Measurements from ENCODE around the gene FOXL1. TPM values are rescaled to one million over a fixed set of nuclear protein-coding genes. Genes with fewer than 3 reads are reported as not detected.

The FOXL1 gene
- total and polyA plus RNA-seq, 2 of the 13 experiments (the other 11 are each of a cell fraction or from before 2014, with no cell fraction given) = not detected

- TF ChIP-seq PREB (CRISPR knock-in tag; IDR thresholded peaks at IDR 0.05) = no peak
- TF ChIP-seq ZNF143 (CRISPR knock-in tag; IDR thresholded peaks at IDR 0.05) = peak; percentile 68
- no peak for TF ChIP-seq KLF15 (CRISPR knock-in tag; IDR thresholded peaks at IDR 0.05; ENCODE audit: borderline replicate concordance)
- TF ChIP-seq MTF2 (CRISPR knock-in tag; IDR thresholded peaks at IDR 0.05; ENCODE audit: borderline replicate concordance) = peak; percentile 88; the same call in 1 of the 2 replicates
- TF ChIP-seq SP5 (CRISPR knock-in tag; IDR thresholded peaks at IDR 0.05; ENCODE audit: borderline replicate concordance, low read depth) = peak; percentile 23; the same call in 1 of the 2 replicates
- TF ChIP-seq CBX5 (CRISPR knock-in tag; IDR thresholded peaks at IDR 0.05; ENCODE audit: borderline replicate concordance) = peak; percentile 20; the same call in 1 of the 2 replicates
- TF ChIP-seq POGZ (CRISPR knock-in tag; IDR thresholded peaks at IDR 0.05) = peak; percentile 98
- TF ChIP-seq GMEB2 (CRISPR knock-in tag; IDR thresholded peaks at IDR 0.05; ENCODE audit: low read depth) = peak; percentile 51; the same call in 1 of the 2 replicates
- TF ChIP-seq NFE2 (CRISPR knock-in tag; IDR thresholded peaks at IDR 0.05) = no peak
- TF ChIP-seq ZBTB21 (CRISPR knock-in tag; IDR thresholded peaks at IDR 0.05) = peak; percentile 76
- no peak for TF ChIP-seq GPBP1L1 (CRISPR knock-in tag; IDR thresholded peaks at IDR 0.05)
- peak; percentile 69; the same call in 1 of the 2 replicates for TF ChIP-seq TRAFD1 (CRISPR knock-in tag; IDR thresholded peaks at IDR 0.05; ENCODE audit: borderline replicate concordance)
- no peak for TF ChIP-seq ZNF382 (CRISPR knock-in tag; IDR thresholded peaks at IDR 0.05; ENCODE audit: borderline replicate concordance)
- TF ChIP-seq SMARCE1 (IDR thresholded peaks at IDR 0.05; ENCODE audit: borderline replicate concordance) = no peak
- TF ChIP-seq YEATS4 (CRISPR knock-in tag; IDR thresholded peaks at IDR 0.05; ENCODE audit: borderline replicate concordance) = peak; percentile 80; the same call in 1 of the 2 replicates
- peak; percentile 87 for TF ChIP-seq DR1 (CRISPR knock-in tag; IDR thresholded peaks at IDR 0.05)
- peak; percentile 98 for TF ChIP-seq PHF8 (CRISPR knock-in tag; IDR thresholded peaks at IDR 0.05)
- no peak for TF ChIP-seq PHF5A (CRISPR knock-in tag; IDR thresholded peaks at IDR 0.05; ENCODE audit: low read depth, unreplicated experiment)
- no peak for TF ChIP-seq CENPBD1 (CRISPR knock-in tag; IDR thresholded peaks at IDR 0.05; ENCODE audit: borderline replicate concordance, low read depth)
- peak; percentile 55 for TF ChIP-seq TBL1XR1 (IDR thresholded peaks at IDR 0.05; ENCODE audit: borderline replicate concordance, low read length, partially characterized antibody)
- TF ChIP-seq ADNP (CRISPR knock-in tag; IDR thresholded peaks at IDR 0.05) = peak; percentile 90
- TF ChIP-seq MLLT10 (CRISPR knock-in tag; IDR thresholded peaks at IDR 0.05) = no peak
- TF ChIP-seq ZNF251 (CRISPR knock-in tag; IDR thresholded peaks at IDR 0.05) = no peak
Measured at GRCh38 chr16:86554917-86555703, 23.2 kb upstream of the FOXL1 start, which contains the start of gene MTHFSD (continued).
